A673 (cell line): ENCODE data around the gene HMOX2.

Source experiments
- EZH2 ChIP-seq: fragments of 200-600 bp; sonication (generic); IDR thresholded peaks from 2 replicates; pipeline ENCODE4 v1.6.1; 2017; ENCODE audit warnings: borderline replicate concordance, low read depth, mild to moderate bottlenecking, mixed read lengths, antibody characterized with exemption, low read length; ENCODE audit not compliant: poor library complexity, severe bottlenecking
- TF ChIP-seq, protein P1 (sequence below): fragments of 300-800, 200-600 bp; sonication (generic); conservative IDR thresholded peaks from 2 replicates; pipeline ENCODE4 v1.5.1; 2017; ENCODE audit warnings: low read depth, mild to moderate bottlenecking, antibody characterized with exemption, low read length, moderate library complexity, mixed read lengths

DNA sequence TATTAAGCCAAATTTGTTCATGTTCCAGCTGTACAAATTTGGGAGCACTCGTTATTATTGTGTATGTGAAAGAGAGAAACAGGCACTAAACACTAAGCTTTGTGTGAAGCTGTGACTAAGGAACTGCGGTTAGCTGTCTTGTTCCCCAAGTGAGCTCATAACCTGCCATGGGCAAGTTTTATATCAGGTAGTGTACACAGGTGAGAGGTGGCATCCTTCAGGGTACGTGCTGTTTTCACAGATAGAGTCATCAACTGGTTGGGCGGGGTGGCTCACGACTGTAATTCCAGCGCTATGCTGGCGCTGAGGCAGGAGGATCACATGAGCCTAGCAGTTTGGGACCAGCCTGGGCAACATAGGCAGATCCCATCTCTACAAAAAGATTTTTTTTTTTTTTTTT is 47.7 kb upstream of the HMOX2 start:
- TF ChIP-seq, protein P1, sequence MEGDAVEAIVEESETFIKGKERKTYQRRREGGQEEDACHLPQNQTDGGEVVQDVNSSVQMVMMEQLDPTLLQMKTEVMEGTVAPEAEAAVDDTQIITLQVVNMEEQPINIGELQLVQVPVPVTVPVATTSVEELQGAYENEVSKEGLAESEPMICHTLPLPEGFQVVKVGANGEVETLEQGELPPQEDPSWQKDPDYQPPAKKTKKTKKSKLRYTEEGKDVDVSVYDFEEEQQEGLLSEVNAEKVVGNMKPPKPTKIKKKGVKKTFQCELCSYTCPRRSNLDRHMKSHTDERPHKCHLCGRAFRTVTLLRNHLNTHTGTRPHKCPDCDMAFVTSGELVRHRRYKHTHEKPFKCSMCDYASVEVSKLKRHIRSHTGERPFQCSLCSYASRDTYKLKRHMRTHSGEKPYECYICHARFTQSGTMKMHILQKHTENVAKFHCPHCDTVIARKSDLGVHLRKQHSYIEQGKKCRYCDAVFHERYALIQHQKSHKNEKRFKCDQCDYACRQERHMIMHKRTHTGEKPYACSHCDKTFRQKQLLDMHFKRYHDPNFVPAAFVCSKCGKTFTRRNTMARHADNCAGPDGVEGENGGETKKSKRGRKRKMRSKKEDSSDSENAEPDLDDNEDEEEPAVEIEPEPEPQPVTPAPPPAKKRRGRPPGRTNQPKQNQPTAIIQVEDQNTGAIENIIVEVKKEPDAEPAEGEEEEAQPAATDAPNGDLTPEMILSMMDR, result no peak
- TF ChIP-seq EZH2, result no peak
